Astrocyte (in vitro differentiated cells and primary cell): ENCODE results near the gene PGC. TPM values are rescaled to one million over a fixed set of nuclear protein-coding genes. Genes with fewer than 3 reads are reported as not detected.
A peak's percentile ranks its signal among the peaks of the same experiment; 100 is the strongest.

ENCODE experiments used
- DNase-seq: peaks from one replicate; pipeline ENCODE4 v3.0.0-alpha.2; 2010; ENCODE audit warnings: low read depth
- FAIRE-seq: peaks from 2 replicates; lab custom pipeline; 2011; peaks lifted over from hg19 to GRCh38; lab: Jason Lieb, UNC
- H2AFZ ChIP-seq: 2 replicates; pipeline ENCODE4 v1.6.0; 2012; ENCODE audit warnings: low read depth, low read length, inconsistent platforms
- H3K27ac ChIP-seq: 2 replicates; pipeline ENCODE4 v1.5.1; 2011; ENCODE audit warnings: low read depth, low read length, inconsistent platforms
- H3K27me3 ChIP-seq: 2 replicates; pipeline ENCODE4 v1.6.0; 2011; ENCODE audit warnings: low read length, inconsistent platforms; ENCODE audit not compliant: insufficient read depth
- H3K36me3 ChIP-seq: 2 replicates; pipeline ENCODE4 v1.5.1; 2011; ENCODE audit warnings: low read length, inconsistent platforms; ENCODE audit not compliant: insufficient read depth
- H3K4me1 ChIP-seq: 2 replicates; pipeline ENCODE4 v1.5.1; 2011; ENCODE audit warnings: low read length, inconsistent platforms; ENCODE audit not compliant: insufficient read depth
- H3K4me2 ChIP-seq: 2 replicates; pipeline ENCODE4 v1.6.0; 2012; ENCODE audit warnings: low read length, inconsistent platforms
- H3K4me3 ChIP-seq: 2 replicates; pipeline ENCODE4 v1.5.1; 2011; ENCODE audit warnings: low read depth, mild to moderate bottlenecking, low read length, inconsistent platforms; ENCODE audit not compliant: insufficient read depth
- H3K79me2 ChIP-seq: 2 replicates; pipeline ENCODE4 v1.6.0; 2012; ENCODE audit warnings: mild to moderate bottlenecking, low read length, inconsistent platforms; ENCODE audit not compliant: insufficient read depth
- H3K9ac ChIP-seq: 2 replicates; pipeline ENCODE4 v1.6.0; 2012; ENCODE audit warnings: mild to moderate bottlenecking, low read length, inconsistent platforms
- H3K9me3 ChIP-seq: 2 replicates; pipeline ENCODE4 v1.5.1; 2012; ENCODE audit warnings: low read depth, mild to moderate bottlenecking, low read length, inconsistent platforms; ENCODE audit not compliant: insufficient read depth
- H4K20me1 ChIP-seq: 2 replicates; pipeline ENCODE4 v1.6.0; 2012; ENCODE audit warnings: low read length, inconsistent platforms; ENCODE audit not compliant: insufficient read depth
- H3K27ac Mint-ChIP-seq: one replicate; pipeline ENCODE4 v1.8.0; 2021; ENCODE audit warnings: mild to moderate bottlenecking, mixed read lengths; ENCODE audit not compliant: unreplicated experiment
- H3K27me3 Mint-ChIP-seq: one replicate; pipeline ENCODE4 v1.8.0; 2021; ENCODE audit warnings: low read depth, mixed read lengths; ENCODE audit not compliant: unreplicated experiment
- H3K36me3 Mint-ChIP-seq: one replicate; pipeline ENCODE4 v1.8.0; 2021; ENCODE audit warnings: low read depth, mixed read lengths; ENCODE audit not compliant: unreplicated experiment
- H3K4me1 Mint-ChIP-seq: one replicate; pipeline ENCODE4 v1.8.0; 2021; ENCODE audit warnings: low read depth, mixed read lengths; ENCODE audit not compliant: unreplicated experiment
- H3K4me3 Mint-ChIP-seq: one replicate; pipeline ENCODE4 v1.8.0; 2021; ENCODE audit warnings: mild to moderate bottlenecking, moderate library complexity, mixed read lengths; ENCODE audit not compliant: unreplicated experiment
- H3K9me3 Mint-ChIP-seq: one replicate; pipeline ENCODE4 v1.8.0; 2021; ENCODE audit warnings: mild to moderate bottlenecking, mixed read lengths; ENCODE audit not compliant: unreplicated experiment
- EZH2 ChIP-seq: IDR thresholded peaks from 2 replicates; pipeline ENCODE4 v1.6.1; 2012; ENCODE audit warnings: mild to moderate bottlenecking, low read length, inconsistent platforms; ENCODE audit not compliant: insufficient read depth
- total RNA-seq: library from RNA; stranded (reverse); gene quantifications from 2 replicates; pipeline ENCODE4 v1.2.1, GENCODE V29; 2021
- TF ChIP-seq, protein P1 (sequence below): IDR thresholded peaks from 2 replicates; pipeline ENCODE4 v1.5.1; 2011; ENCODE audit warnings: low read depth, mild to moderate bottlenecking, inconsistent platforms, low read length, moderate library complexity; ENCODE audit not compliant: insufficient read depth

PGC gene
- total RNA-seq, 1 donor from 2014 or later = not detected

DNA sequence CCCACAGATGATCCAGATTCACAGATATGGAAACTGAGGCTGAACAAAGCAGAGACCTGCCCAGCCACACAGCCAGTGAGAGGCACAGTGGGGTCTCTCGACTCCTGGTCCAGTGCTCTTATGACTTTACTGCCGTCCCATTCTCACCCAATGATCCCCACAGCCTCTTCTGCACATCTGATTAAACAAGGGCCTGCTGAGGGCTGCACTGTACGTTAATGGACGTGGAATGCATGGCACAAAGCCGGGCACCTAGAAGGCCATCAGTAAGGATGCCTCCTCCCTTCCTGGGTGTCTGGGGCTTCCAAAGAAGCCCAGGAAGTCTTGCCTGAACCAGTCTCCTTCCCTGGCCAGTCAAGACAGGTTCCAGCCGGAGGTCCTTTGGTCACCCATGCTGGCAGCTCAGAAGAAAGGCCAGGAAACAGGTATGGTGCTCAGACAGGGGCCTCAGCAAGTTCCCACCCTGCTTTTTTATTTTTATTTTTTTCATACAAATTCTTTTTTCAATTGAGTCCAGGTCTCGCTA lies 15.6 kb downstream of the PGC start:
- Mint-ChIP-seq H3K36me3 (no peaks in the 10 kb centered on the region), H3K27me3 (peaks cover 32% of the 10 kb centered on the region), H3K27ac (no peak overlapping the region), H3K9me3 (no peaks in the 10 kb centered on the region), H3K4me3 (no peak overlapping the region), H3K4me1 (peaks cover 7% of the 10 kb centered on the region)
- H3K9me3 ChIP-seq = no peaks in the 10 kb centered on the region
- peaks cover 28% of the 10 kb centered on the region for H3K4me1 ChIP-seq
- no peak for TF ChIP-seq EZH2
- TF ChIP-seq, protein P1, sequence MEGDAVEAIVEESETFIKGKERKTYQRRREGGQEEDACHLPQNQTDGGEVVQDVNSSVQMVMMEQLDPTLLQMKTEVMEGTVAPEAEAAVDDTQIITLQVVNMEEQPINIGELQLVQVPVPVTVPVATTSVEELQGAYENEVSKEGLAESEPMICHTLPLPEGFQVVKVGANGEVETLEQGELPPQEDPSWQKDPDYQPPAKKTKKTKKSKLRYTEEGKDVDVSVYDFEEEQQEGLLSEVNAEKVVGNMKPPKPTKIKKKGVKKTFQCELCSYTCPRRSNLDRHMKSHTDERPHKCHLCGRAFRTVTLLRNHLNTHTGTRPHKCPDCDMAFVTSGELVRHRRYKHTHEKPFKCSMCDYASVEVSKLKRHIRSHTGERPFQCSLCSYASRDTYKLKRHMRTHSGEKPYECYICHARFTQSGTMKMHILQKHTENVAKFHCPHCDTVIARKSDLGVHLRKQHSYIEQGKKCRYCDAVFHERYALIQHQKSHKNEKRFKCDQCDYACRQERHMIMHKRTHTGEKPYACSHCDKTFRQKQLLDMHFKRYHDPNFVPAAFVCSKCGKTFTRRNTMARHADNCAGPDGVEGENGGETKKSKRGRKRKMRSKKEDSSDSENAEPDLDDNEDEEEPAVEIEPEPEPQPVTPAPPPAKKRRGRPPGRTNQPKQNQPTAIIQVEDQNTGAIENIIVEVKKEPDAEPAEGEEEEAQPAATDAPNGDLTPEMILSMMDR = no peak
- peaks cover 6% of the 10 kb centered on the region for H3K79me2 ChIP-seq
- H2AFZ ChIP-seq = no peak overlapping the region
- H3K4me2 ChIP-seq = peak overlapping the region; percentile 8
- no peaks in the 10 kb centered on the region for H3K27me3 ChIP-seq
- no peak overlapping the region for H3K9ac ChIP-seq
- DNase-seq (no peak), FAIRE-seq (no peak)
- H3K27ac ChIP-seq = no peak overlapping the region
- no peaks in the 10 kb centered on the region for H3K36me3 ChIP-seq
- peaks cover 14% of the 10 kb centered on the region for H4K20me1 ChIP-seq
- no peak overlapping the region for H3K4me3 ChIP-seq

DNA sequence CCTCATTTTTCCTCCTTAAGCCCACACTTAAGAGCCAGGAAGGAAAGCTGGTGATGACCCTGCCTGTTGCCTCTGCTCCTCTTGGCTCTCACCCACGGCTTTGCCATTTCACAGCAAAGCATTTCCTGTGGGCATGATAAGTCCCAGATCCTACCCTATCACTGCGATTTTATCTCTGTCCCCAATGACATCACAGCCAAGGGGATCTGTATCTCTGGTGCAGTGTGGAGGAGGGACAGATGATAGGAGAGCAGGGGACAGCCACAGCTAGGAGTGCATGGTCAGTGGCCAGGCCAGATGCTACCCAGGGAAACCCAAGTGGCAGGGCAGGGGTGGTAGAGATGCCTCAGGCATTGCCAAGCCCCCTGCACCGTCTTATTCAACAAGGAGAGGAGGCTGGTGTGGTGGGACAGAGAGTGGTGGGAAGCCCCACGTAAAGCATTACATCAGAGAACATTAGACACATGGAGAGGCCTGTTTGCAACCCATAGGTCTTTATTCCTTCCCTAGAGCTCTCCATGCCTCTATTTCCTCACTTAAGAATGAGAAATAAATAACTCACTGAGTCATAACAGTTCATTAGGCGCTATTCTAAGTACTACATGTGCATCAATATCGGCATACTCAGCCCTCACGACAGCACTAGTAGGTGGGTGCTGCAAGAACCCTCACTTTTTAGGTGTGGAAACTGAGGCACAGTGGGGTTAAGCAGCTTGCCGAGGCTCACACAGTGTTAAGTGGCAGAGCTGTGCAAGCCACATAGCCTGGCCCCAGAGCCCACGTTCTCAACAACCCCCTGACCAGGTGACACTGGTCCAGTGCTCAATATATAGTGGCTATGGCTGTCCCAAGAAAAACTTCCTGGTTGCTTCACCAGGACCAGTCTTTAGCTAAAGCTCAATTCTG lies 16.4 kb downstream of the PGC start:
- Histone ChIP-seq H3K4me3 (no peak overlapping the region), H4K20me1 (peaks cover 14% of the 10 kb centered on the region), H3K9me3 (no peaks in the 10 kb centered on the region), H3K36me3 (no peaks in the 10 kb centered on the region), H3K79me2 (peaks cover 6% of the 10 kb centered on the region), H3K27ac (no peak overlapping the region), H3K9ac (no peak overlapping the region), H3K4me1 (peaks cover 25% of the 10 kb centered on the region), H3K4me2 (no peak overlapping the region), H2AFZ (no peak overlapping the region), H3K27me3 (no peaks in the 10 kb centered on the region)
- FAIRE-seq (no peak), DNase-seq (no peak)
- H3K36me3 Mint-ChIP-seq = no peaks in the 10 kb centered on the region
- no peak overlapping the region for H3K27ac Mint-ChIP-seq
- TF ChIP-seq, protein P1 = no peak
- no peak for TF ChIP-seq EZH2
- H3K4me3 Mint-ChIP-seq = no peak overlapping the region
- H3K9me3 Mint-ChIP-seq = no peaks in the 10 kb centered on the region
- peaks cover 7% of the 10 kb centered on the region for H3K4me1 Mint-ChIP-seq
- H3K27me3 Mint-ChIP-seq = peaks cover 32% of the 10 kb centered on the region

DNA sequence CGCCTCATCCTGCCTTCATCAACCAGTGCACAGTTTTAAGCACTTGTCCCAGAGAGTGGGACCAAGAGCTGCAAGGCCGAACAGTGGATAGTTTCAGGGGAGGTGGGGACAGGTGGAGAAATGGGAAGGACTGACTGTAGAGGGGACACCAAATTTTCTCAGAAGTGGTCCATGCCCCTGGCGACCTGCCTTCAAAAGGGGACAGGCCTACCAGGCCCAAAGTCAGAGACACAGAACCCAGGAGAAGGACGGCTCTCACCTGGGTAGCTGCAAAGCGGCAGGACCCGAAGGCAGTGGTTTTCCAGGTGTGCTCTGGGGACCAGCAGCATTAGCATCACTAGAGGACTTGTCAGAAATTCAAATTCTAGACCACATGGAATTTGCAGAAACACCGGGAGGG lies 17.6 kb downstream of the PGC start:
- Mint-ChIP-seq H3K36me3 (no peaks in the 10 kb centered on the region), H3K4me3 (no peak overlapping the region), H3K27me3 (peaks cover 32% of the 10 kb centered on the region), H3K4me1 (peaks cover 7% of the 10 kb centered on the region), H3K27ac (no peak overlapping the region), H3K9me3 (no peaks in the 10 kb centered on the region)
- FAIRE-seq (no peak), DNase-seq (no peak)
- Histone ChIP-seq H3K4me3 (no peak overlapping the region), H3K79me2 (peaks cover 6% of the 10 kb centered on the region), H3K36me3 (no peaks in the 10 kb centered on the region), H3K27ac (no peak overlapping the region), H3K4me2 (no peak overlapping the region), H4K20me1 (peaks cover 14% of the 10 kb centered on the region), H3K9me3 (no peaks in the 10 kb centered on the region), H3K4me1 (peaks cover 22% of the 10 kb centered on the region), H2AFZ (no peak overlapping the region), H3K9ac (no peak overlapping the region), H3K27me3 (no peaks in the 10 kb centered on the region)
- TF ChIP-seq EZH2 = no peak
- TF ChIP-seq, protein P1 = no peak
